NCI-H524 treated with DMSO at 0.1 percent for 48 hours (cell line): ENCODE measurements around the gene CCS.
"Not testable (repeated sequence)": the region's sequence is repeated elsewhere in the genome, so short reads cannot be mapped to it uniquely, and the experiment has no call there.

Experiments
- DNase-seq: peaks from one replicate; lab custom pipeline; 2025; lab: John Stamatoyannopoulos, UW

CCS gene

GRCh38 chr11:66626382-66626781 is 33.4 kb downstream of the CCS start:
- no peak for DNase-seq

GRCh38 chr11:66626926-66627325 is 33.9 kb downstream of the CCS start:
- no peak for DNase-seq

GRCh38 chr11:66628061-66628603 is 35.1 kb downstream of the CCS start:
- no peak for DNase-seq

- DNase-seq: no peak
Measured at GRCh38 chr11:66629356-66629755, 36.4 kb downstream of the CCS start.

GRCh38 chr11:66631883-66632282 is 38.9 kb downstream of the CCS start:
- DNase-seq: no peak

- DNase-seq: no peak
Measured at GRCh38 chr11:66632952-66633351, 40.0 kb downstream of the CCS start.

GRCh38 chr11:66636411-66636810 is 43.4 kb downstream of the CCS start:
- DNase-seq: no peak

GRCh38 chr11:66637557-66638176 is 44.7 kb downstream of the CCS start:
- DNase-seq: no peak

GRCh38 chr11:66638177-66639065 is 45.4 kb downstream of the CCS start, which contains the start of gene RBM4:
Gene RBM4 (plus strand): TSS chr11:66638703. CDS start chr11:66639712, 1,009 bp downstream.
- DNase-seq: peak; percentile 94

- DNase-seq: no peak
Measured at GRCh38 chr11:66639066-66639813, 46.3 kb downstream of the CCS start.

GRCh38 chr11:66639814-66640340 is 46.9 kb downstream of the CCS start:
- DNase-seq: not testable (repeated sequence)

- no peak for DNase-seq
Measured at GRCh38 chr11:66641834-66642233, 48.8 kb downstream of the CCS start.

GRCh38 chr11:66643745-66644437 is 50.9 kb downstream of the CCS start:
- no peak for DNase-seq

- no peak for DNase-seq
Measured at GRCh38 chr11:66646828-66647227, 53.8 kb downstream of the CCS start.

GRCh38 chr11:66649903-66650302 is 56.9 kb downstream of the CCS start:
- no peak for DNase-seq

- no peak for DNase-seq
Measured at GRCh38 chr11:66651016-66651415, 58.0 kb downstream of the CCS start.

- no peak for DNase-seq
Measured at GRCh38 chr11:66652651-66653050, 59.7 kb downstream of the CCS start.

- no peak for DNase-seq
Measured at GRCh38 chr11:66653123-66653522, 60.1 kb downstream of the CCS start.
